Measurements from ENCODE around the gene BMPER.

BMPER gene

GRCh38 chr7:34025600-34025999, 120.3 kb downstream of the BMPER start:
- H3K4me1 ChIP-seq (ENCODE audit: control insufficient read depth, insufficient read depth, low read length): no peaks in the 10 kb centered on the region
- POLR2A ChIA-PET: no interaction called here
- H3K9me3 ChIP-seq (ENCODE audit: control insufficient read depth, insufficient read depth, low read depth, low read length): no peaks in the 10 kb centered on the region
- H3K27ac ChIP-seq (ENCODE audit: extremely low read depth, low read depth, low read length): no peak overlapping the region
- no peak overlapping the region for H3K4me3 ChIP-seq (ENCODE audit: low read depth, low read length)
- no peaks in the 10 kb centered on the region for H3K36me3 ChIP-seq (ENCODE audit: control insufficient read depth in 2 of 2, insufficient read depth in 1 of 2, low read length in 2 of 2)
- CTCF ChIA-PET: interaction anchor here (0.6 kb wide), 1 partner anchor 571 kb away, joined by 4 read pairs; no protein-coding TSS in a partner anchor
- TF ChIP-seq PATZ1 (tag by site-specific recombination; IDR thresholded peaks at IDR 0.05) (no peak), REST (tag by site-specific recombination; IDR thresholded peaks at IDR 0.05) (no peak), ZNF10 (tag by site-specific recombination; IDR thresholded peaks at IDR 0.05) (no peak), ZNF514 (tag by site-specific recombination; IDR thresholded peaks at IDR 0.05) (no peak), GLIS2 (tag by site-specific recombination; IDR thresholded peaks at IDR 0.05) (no peak), ZNF623 (tag by site-specific recombination; IDR thresholded peaks at IDR 0.05) (no peak), ZNF768 (tag by site-specific recombination; IDR thresholded peaks at IDR 0.05) (no peak), ZNF654 (tag by site-specific recombination; IDR thresholded peaks at IDR 0.05; ENCODE audit: low read depth) (no peak), ZNF133 (tag by site-specific recombination; IDR thresholded peaks at IDR 0.05) (no peak), KLF10 (tag by site-specific recombination; IDR thresholded peaks at IDR 0.05) (no peak)

GRCh38 chr7:34026481-34027190, 121.3 kb downstream of the BMPER start:
- Histone ChIP-seq H3K9me3 (ENCODE audit: control insufficient read depth, insufficient read depth, low read depth, low read length) (no peaks in the 10 kb centered on the region), H3K27ac (ENCODE audit: extremely low read depth, low read depth, low read length) (no peak overlapping the region), H3K4me3 (ENCODE audit: low read depth, low read length) (no peak overlapping the region), H3K36me3 (ENCODE audit: control insufficient read depth in 2 of 2, insufficient read depth in 1 of 2, low read length in 2 of 2) (no peaks in the 10 kb centered on the region), H3K4me1 (ENCODE audit: control insufficient read depth, insufficient read depth, low read length) (no peaks in the 10 kb centered on the region)
- no peak for TF ChIP-seq ZSCAN30 (tag by site-specific recombination; IDR thresholded peaks at IDR 0.05)
- no peak for TF ChIP-seq ZFP37 (tag by site-specific recombination; IDR thresholded peaks at IDR 0.05)
- no peak for TF ChIP-seq ZNF112 (tag by site-specific recombination; IDR thresholded peaks at IDR 0.05)
- no peak for TF ChIP-seq ZNF624 (tag by site-specific recombination; IDR thresholded peaks at IDR 0.05)
- TF ChIP-seq ZNF776 (tag by site-specific recombination; IDR thresholded peaks at IDR 0.05; ENCODE audit: borderline replicate concordance): no peak
- TF ChIP-seq, protein P1, sequence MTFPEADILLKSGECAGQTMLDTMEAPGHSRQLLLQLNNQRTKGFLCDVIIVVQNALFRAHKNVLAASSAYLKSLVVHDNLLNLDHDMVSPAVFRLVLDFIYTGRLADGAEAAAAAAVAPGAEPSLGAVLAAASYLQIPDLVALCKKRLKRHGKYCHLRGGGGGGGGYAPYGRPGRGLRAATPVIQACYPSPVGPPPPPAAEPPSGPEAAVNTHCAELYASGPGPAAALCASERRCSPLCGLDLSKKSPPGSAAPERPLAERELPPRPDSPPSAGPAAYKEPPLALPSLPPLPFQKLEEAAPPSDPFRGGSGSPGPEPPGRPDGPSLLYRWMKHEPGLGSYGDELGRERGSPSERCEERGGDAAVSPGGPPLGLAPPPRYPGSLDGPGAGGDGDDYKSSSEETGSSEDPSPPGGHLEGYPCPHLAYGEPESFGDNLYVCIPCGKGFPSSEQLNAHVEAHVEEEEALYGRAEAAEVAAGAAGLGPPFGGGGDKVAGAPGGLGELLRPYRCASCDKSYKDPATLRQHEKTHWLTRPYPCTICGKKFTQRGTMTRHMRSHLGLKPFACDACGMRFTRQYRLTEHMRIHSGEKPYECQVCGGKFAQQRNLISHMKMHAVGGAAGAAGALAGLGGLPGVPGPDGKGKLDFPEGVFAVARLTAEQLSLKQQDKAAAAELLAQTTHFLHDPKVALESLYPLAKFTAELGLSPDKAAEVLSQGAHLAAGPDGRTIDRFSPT (tag by site-specific recombination; IDR thresholded peaks at IDR 0.05): no peak
- TF ChIP-seq ZNF221 (tag by site-specific recombination; IDR thresholded peaks at IDR 0.05; ENCODE audit: borderline replicate concordance): no peak
- no peak for TF ChIP-seq ZNF2 (tag by site-specific recombination; IDR thresholded peaks at IDR 0.05)
- TF ChIP-seq GLIS2 (tag by site-specific recombination; IDR thresholded peaks at IDR 0.05): no peak
- TF ChIP-seq HOXC10 (CRISPR knock-in tag; IDR thresholded peaks at IDR 0.05): no peak
- POLR2A ChIA-PET: no interaction called here
- CTCF ChIA-PET: no interaction called here
